Ascending aorta (tissue), 2 donors: Measurements from ENCODE around the gene GPC6. TPM values are rescaled to one million over a fixed set of nuclear protein-coding genes. Genes with fewer than 3 reads are reported as not detected.

Source experiments
- DNase-seq, 2 donors: peaks; one replicate each; pipeline ENCODE4 v3.0.0-alpha.2; 2019; ENCODE audit warnings: low spot score in 2 of 2
- H3K27ac ChIP-seq, 2 donors: fragments of 200-600 bp; sonication (generic); one replicate each; pipeline ENCODE4 v1.5.1; 2016 to 2017; ENCODE audit warnings: mild to moderate bottlenecking in 1 of 2
- H3K27me3 ChIP-seq: fragments of 200-600 bp; sonication (generic); one replicate; pipeline ENCODE4 v1.5.1; 2017
- H3K36me3 ChIP-seq, 2 donors: fragments of 200-600 bp; sonication (generic); one replicate each; pipeline ENCODE4 v1.5.1; 2016
- H3K4me1 ChIP-seq, 2 donors: fragments of 200-600 bp; sonication (generic); one replicate each; pipeline ENCODE4 v1.5.1; 2016 to 2017; ENCODE audit warnings: mild to moderate bottlenecking in 1 of 2
- H3K4me3 ChIP-seq, 2 donors: fragments of 200-600 bp; sonication (generic); one replicate each; pipeline ENCODE4 v1.5.1; 2016 to 2017; ENCODE audit warnings: mild to moderate bottlenecking in 1 of 2
- H3K9me3 ChIP-seq, 2 donors: fragments of 200-600 bp; sonication (generic); one replicate each; pipeline ENCODE4 v1.5.1; 2016
- intact Hi-C: fragments of 100-400 bp; cut with DNase I; formaldehyde crosslinking; loops from one replicate; pipeline ENCODE4 v1.15.1; 2023
- total RNA-seq: library from RNA; depleted of rRNA; stranded (reverse); fragments of >200 nt; gene quantifications from one replicate; pipeline ENCODE4 v1.1.0, GENCODE V29; 2016
- TF ChIP-seq, protein P1 (sequence below), 3 experiments: fragments of 200-600 bp in 2 of 3; fragments of 450-650 bp in 1 of 3; sonication (generic) in 2 of 3; IDR thresholded peaks; one replicate each; pipeline ENCODE4 v1.5.1; 2016 to 2019; ENCODE audit warnings: antibody characterized with exemption in 3 of 3, mild to moderate bottlenecking in 1 of 3, moderate library complexity in 1 of 3

Gene GPC6
- total RNA-seq, 1 donor from 2014 or later = 23.2 TPM

GRCh38 chr13:94178625-94179244 lies 952.1 kb downstream of the GPC6 start:
- H3K4me3 ChIP-seq = no peak overlapping the region

DNA sequence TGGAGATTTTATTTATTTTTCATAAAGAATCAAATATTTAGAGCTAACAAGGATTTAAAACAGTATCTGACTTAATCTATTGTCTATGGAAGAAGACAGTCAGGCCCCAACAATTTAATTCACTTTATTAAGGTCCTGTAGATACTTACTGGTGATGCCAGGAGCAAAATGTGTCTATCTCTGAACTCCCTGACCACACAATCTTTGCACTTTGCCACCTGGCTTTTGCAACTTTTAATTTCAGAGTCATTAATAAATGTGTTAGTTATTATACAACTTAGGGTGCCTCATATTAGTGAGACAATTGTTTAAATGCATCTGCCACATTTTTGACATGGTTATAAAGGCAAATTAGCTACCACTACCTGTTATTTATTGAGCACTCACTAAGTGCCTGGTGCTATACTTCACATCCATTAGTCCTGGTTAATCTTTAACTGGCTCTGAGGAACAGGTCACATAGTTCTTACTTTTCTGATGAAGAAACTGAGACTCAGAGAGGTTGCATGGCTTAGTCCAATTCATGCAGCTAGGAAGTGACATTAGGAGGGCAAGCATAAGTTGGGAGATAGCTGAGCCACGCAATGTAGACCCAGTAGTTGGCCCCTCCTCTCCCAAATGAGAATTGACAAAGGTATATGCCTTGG lies 955.0 kb downstream of the GPC6 start:
- H3K4me1 ChIP-seq = no peaks in the 10 kb centered on the region
- intact Hi-C loops = no loop called here

More at GRCh38 chr13:94178625-94179244, 952.1 kb downstream of the GPC6 start:
- Histone ChIP-seq H3K27ac (no peak overlapping the region), H3K36me3 (no peaks in the 10 kb centered on the region), H3K4me1 (no peaks in the 10 kb centered on the region), H3K9me3 (no peaks in the 10 kb centered on the region), H3K27me3 (no peaks in the 10 kb centered on the region)
- TF ChIP-seq, protein P1, sequence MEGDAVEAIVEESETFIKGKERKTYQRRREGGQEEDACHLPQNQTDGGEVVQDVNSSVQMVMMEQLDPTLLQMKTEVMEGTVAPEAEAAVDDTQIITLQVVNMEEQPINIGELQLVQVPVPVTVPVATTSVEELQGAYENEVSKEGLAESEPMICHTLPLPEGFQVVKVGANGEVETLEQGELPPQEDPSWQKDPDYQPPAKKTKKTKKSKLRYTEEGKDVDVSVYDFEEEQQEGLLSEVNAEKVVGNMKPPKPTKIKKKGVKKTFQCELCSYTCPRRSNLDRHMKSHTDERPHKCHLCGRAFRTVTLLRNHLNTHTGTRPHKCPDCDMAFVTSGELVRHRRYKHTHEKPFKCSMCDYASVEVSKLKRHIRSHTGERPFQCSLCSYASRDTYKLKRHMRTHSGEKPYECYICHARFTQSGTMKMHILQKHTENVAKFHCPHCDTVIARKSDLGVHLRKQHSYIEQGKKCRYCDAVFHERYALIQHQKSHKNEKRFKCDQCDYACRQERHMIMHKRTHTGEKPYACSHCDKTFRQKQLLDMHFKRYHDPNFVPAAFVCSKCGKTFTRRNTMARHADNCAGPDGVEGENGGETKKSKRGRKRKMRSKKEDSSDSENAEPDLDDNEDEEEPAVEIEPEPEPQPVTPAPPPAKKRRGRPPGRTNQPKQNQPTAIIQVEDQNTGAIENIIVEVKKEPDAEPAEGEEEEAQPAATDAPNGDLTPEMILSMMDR (IDR thresholded peaks at IDR 0.05) = no peak
- no peak for DNase-seq
- intact Hi-C loops = no loop called here

DNA sequence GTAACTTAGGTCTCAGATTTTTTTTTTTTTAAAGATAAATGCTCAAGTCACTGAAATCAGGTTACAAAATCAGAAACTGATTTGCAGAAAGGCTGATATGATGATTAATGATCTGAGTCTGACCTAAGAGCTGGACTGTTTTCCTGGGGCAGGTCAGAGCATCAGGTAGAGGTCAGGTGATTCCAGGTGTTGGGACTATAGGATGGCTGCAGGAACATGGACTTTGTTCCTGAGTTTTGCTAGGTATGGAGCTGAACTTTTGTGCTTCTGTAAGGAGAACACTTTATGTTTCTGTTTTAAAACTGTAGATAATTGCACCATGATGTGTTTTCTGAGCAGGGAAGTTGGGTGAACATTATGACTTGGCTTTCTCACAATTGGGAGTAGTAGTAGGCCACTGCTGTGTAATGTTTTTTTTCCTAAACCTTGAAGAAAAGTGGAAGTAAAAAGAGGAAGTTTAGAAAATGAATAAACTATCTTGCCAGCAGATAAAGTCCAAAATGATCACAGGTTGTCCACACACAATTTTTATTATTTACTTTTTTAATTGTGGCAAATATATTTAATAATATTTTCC lies 955.7 kb downstream of the GPC6 start:
- intact Hi-C loops = no loop called here
- TF ChIP-seq, protein P1 (IDR thresholded peaks at IDR 0.05) = no peak
- DNase-seq = no peak

More for the DNA sequence above, 955.0 kb downstream of the GPC6 start:
- H3K4me3 ChIP-seq = no peak overlapping the region
- no peak overlapping the region for H3K27ac ChIP-seq
- no peaks in the 10 kb centered on the region for H3K36me3 ChIP-seq
- no peaks in the 10 kb centered on the region for H3K27me3 ChIP-seq
- no peaks in the 10 kb centered on the region for H3K9me3 ChIP-seq
- TF ChIP-seq, protein P1 (IDR thresholded peaks at IDR 0.05) = no peak
- DNase-seq = no peak

GRCh38 chr13:94186470-94186869 lies 959.9 kb downstream of the GPC6 start:
- H3K36me3 ChIP-seq = no peaks in the 10 kb centered on the region

More for the DNA sequence above, 955.7 kb downstream of the GPC6 start:
- Histone ChIP-seq H3K4me3 (no peak overlapping the region), H3K9me3 (no peaks in the 10 kb centered on the region), H3K4me1 (no peaks in the 10 kb centered on the region), H3K27me3 (no peaks in the 10 kb centered on the region), H3K27ac (no peak overlapping the region), H3K36me3 (no peaks in the 10 kb centered on the region)

DNA sequence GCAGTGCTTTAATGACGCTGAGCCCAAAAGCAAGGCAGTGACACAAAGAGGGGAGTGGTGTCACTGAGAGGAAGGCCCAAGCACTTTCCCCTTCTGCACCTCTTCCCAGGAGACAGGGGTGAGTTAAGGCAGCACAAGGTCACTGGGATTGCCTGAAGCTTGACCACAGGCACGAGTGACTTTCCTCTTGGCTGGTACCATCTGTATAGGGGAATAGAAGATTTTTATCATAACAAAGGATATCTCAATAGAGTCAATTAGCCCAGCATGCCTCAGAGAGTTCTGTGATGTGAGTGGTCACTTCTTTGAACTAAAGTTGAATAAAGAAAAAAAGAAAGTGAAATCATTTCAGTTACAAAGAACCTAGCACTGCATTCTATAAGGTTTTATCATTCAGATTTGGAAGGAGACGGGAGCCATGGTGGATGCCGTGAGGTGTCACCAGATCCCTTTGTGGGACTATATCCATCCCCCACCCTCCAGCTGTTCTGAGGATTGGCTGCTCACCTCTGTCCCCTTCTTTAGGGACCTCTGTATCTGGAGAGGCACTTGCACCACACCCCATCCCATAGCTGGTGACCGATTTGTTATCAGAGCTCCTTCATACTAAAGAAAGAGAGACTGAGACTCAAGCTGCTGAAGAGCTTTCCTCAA lies 961.7 kb downstream of the GPC6 start:
- Histone ChIP-seq H3K27ac (no peak overlapping the region), H3K36me3 (no peaks in the 10 kb centered on the region), H3K9me3 (no peaks in the 10 kb centered on the region), H3K27me3 (no peaks in the 10 kb centered on the region), H3K4me3 (no peak overlapping the region), H3K4me1 (no peaks in the 10 kb centered on the region)
- TF ChIP-seq, protein P1 (IDR thresholded peaks at IDR 0.05) = no peak
- intact Hi-C loops = no loop called here
- DNase-seq = no peak

More at GRCh38 chr13:94186470-94186869, 959.9 kb downstream of the GPC6 start:
- TF ChIP-seq, protein P1 (IDR thresholded peaks at IDR 0.05) = no peak
- no peak overlapping the region for H3K4me3 ChIP-seq
- H3K27me3 ChIP-seq = no peaks in the 10 kb centered on the region
- intact Hi-C loops = no loop called here
- H3K4me1 ChIP-seq = no peaks in the 10 kb centered on the region
- no peaks in the 10 kb centered on the region for H3K9me3 ChIP-seq
- no peak overlapping the region for H3K27ac ChIP-seq
- DNase-seq = no peak
